HG03103 (cell line): ENCODE measurements around the gene DAGLB.

ENCODE experiments used
- ATAC-seq: cut with Tn5 transposase; IDR thresholded peaks from one replicate; pipeline ENCODE4 v1.9.1; 2021; ENCODE audit warnings: low read depth; ENCODE audit not compliant: unreplicated experiment

DAGLB gene

GRCh38 chr7:6433784-6434615 lies 13.8 kb downstream of the DAGLB start:
- ATAC-seq = no peak

GRCh38 chr7:6432781-6433180 lies 15.0 kb downstream of the DAGLB start:
- no peak for ATAC-seq

- no peak for ATAC-seq
Observed at GRCh38 chr7:6430974-6431373, 16.8 kb downstream of the DAGLB start.

GRCh38 chr7:6430271-6430940 lies 17.3 kb downstream of the DAGLB start:
- no peak for ATAC-seq

- no peak for ATAC-seq
Observed at GRCh38 chr7:6425948-6426347, 21.8 kb downstream of the DAGLB start.

- no peak for ATAC-seq
Observed at GRCh38 chr7:6423942-6424701, 23.6 kb downstream of the DAGLB start.

- no peak for ATAC-seq
Observed at GRCh38 chr7:6422926-6423632, 24.7 kb downstream of the DAGLB start.

- no peak for ATAC-seq
Observed at GRCh38 chr7:6422095-6422494, 25.7 kb downstream of the DAGLB start.

GRCh38 chr7:6420680-6421079 lies 27.1 kb downstream of the DAGLB start:
- ATAC-seq = no peak

GRCh38 chr7:6419310-6419773 lies 28.4 kb downstream of the DAGLB start:
- ATAC-seq = no peak

- ATAC-seq = no peak
Observed at GRCh38 chr7:6417408-6417807, 30.3 kb downstream of the DAGLB start.

GRCh38 chr7:6416516-6417145 lies 31.1 kb downstream of the DAGLB start:
- no peak for ATAC-seq

- ATAC-seq = no peak
Observed at GRCh38 chr7:6413637-6414036, 34.1 kb downstream of the DAGLB start.

GRCh38 chr7:6409944-6410693 lies 37.6 kb downstream of the DAGLB start:
- ATAC-seq = no peak

- ATAC-seq = no peak
Observed at GRCh38 chr7:6409091-6409490, 38.7 kb downstream of the DAGLB start.

GRCh38 chr7:6407434-6407833 lies 40.3 kb downstream of the DAGLB start:
- ATAC-seq = no peak

- no peak for ATAC-seq
Observed at GRCh38 chr7:6406121-6406520, 41.6 kb downstream of the DAGLB start.

- no peak for ATAC-seq
Observed at GRCh38 chr7:6403907-6404306, 43.8 kb downstream of the DAGLB start.

GRCh38 chr7:6402741-6403140 lies 45.0 kb downstream of the DAGLB start:
- ATAC-seq = no peak
